HEK293T (cell line): ENCODE data around the gene KLHDC10.
"Not testable (repeated sequence)": the region's sequence is repeated elsewhere in the genome, so short reads cannot be mapped to it uniquely, and the experiment has no call there.

Experiments
- CTCF ChIA-PET: fragments of 350-600 bp; formaldehyde crosslinking; extraction: SDS; loops from one replicate; lab custom pipeline; 2021; ENCODE audit warnings: antibody characterized with exemption, inconsistent platforms; lab: Yijun Ruan, JAX
- POLR2A ChIA-PET: fragments of 350-600 bp; formaldehyde crosslinking; extraction: SDS; loops from one replicate; lab custom pipeline; 2020; ENCODE audit warnings: antibody characterized with exemption, inconsistent platforms; lab: Yijun Ruan, JAX
- DNase-seq: peaks from one replicate; pipeline ENCODE4 v3.0.0; 2012; ENCODE audit warnings: mixed read lengths; ENCODE audit errors: extremely low spot score
- ARNT ChIP-seq: fragments of 450-650 bp; IDR thresholded peaks from 2 replicates; pipeline ENCODE4 v1.6.1; 2017; ENCODE audit warnings: mild to moderate bottlenecking
- BHLHE40 ChIP-seq: fragments of 450-650 bp; IDR thresholded peaks from 2 replicates; pipeline ENCODE4 v1.6.1; 2016; ENCODE audit warnings: mild to moderate bottlenecking, moderate library complexity, borderline replicate concordance
- CTBP1 ChIP-seq: fragments of 450-650 bp; IDR thresholded peaks from 2 replicates; pipeline ENCODE4 v1.6.1; 2016; ENCODE audit warnings: borderline replicate concordance
- ELF4 ChIP-seq: fragments of 450-650 bp; IDR thresholded peaks from 2 replicates; pipeline ENCODE4 v1.6.1; 2017; ENCODE audit warnings: antibody characterized with exemption
- FOXA1 ChIP-seq: fragments of 450-650 bp; IDR thresholded peaks from 2 replicates; pipeline ENCODE4 v1.6.1; 2016; ENCODE audit warnings: mild to moderate bottlenecking
- FOXK2 ChIP-seq: fragments of 450-650 bp; IDR thresholded peaks from 2 replicates; pipeline ENCODE4 v1.6.1; 2016; ENCODE audit warnings: mild to moderate bottlenecking
- FOXM1 ChIP-seq: fragments of 450-650 bp; IDR thresholded peaks from 2 replicates; pipeline ENCODE4 v1.6.1; 2017; ENCODE audit warnings: mild to moderate bottlenecking, borderline replicate concordance
- HDGF ChIP-seq: fragments of 450-650 bp; IDR thresholded peaks from 2 replicates; pipeline ENCODE4 v1.6.1; 2017; ENCODE audit warnings: antibody characterized with exemption, borderline replicate concordance
- L3MBTL2 ChIP-seq: fragments of 450-650 bp; conservative IDR thresholded peaks from 2 replicates; pipeline ENCODE4 v1.6.1; 2016; ENCODE audit warnings: mild to moderate bottlenecking
- LEF1 ChIP-seq: fragments of 450-650 bp; IDR thresholded peaks from 2 replicates; pipeline ENCODE4 v1.6.1; 2017; ENCODE audit warnings: mild to moderate bottlenecking, borderline replicate concordance
- NFRKB ChIP-seq: fragments of 450-650 bp; IDR thresholded peaks from 2 replicates; pipeline ENCODE4 v1.6.1; 2016; ENCODE audit warnings: mild to moderate bottlenecking, moderate library complexity
- PKNOX1 ChIP-seq: fragments of 450-650 bp; IDR thresholded peaks from 2 replicates; pipeline ENCODE4 v1.6.1; 2016
- SP1 ChIP-seq: fragments of 450-650 bp; IDR thresholded peaks from 2 replicates; pipeline ENCODE4 v1.6.1; 2017
- SUZ12 ChIP-seq: fragments of 450-650 bp; IDR thresholded peaks from 2 replicates; pipeline ENCODE4 v1.6.1; 2016; ENCODE audit warnings: mild to moderate bottlenecking
- TARDBP ChIP-seq: fragments of 450-650 bp; IDR thresholded peaks from 2 replicates; pipeline ENCODE4 v1.6.1; 2016
- ZNF384 ChIP-seq: fragments of 450-650 bp; IDR thresholded peaks from 2 replicates; pipeline ENCODE4 v1.6.1; 2016

KLHDC10 gene

GRCh38 chr7:130143986-130144311, 73.6 kb downstream of the KLHDC10 start:
- TF ChIP-seq FOXM1, result no peak
- no peak for TF ChIP-seq FOXA1
- TF ChIP-seq PKNOX1, result no peak
- no peak for TF ChIP-seq LEF1
- TF ChIP-seq ZNF384, result no peak
- TF ChIP-seq TARDBP, result no peak
- no peak for TF ChIP-seq NFRKB
- no peak for TF ChIP-seq BHLHE40
- TF ChIP-seq HDGF, result no peak
- TF ChIP-seq ELF4, result no peak
- no peak for TF ChIP-seq FOXK2
- no peak for TF ChIP-seq SUZ12
- ChIA-PET CTCF (interaction anchor here (0.7 kb wide), 1 partner anchor 8 kb away, joined by 3 read pairs; no protein-coding TSS in a partner anchor), POLR2A (interaction anchor here (0.9 kb wide), 1 partner anchor 74 kb away, joined by 3 read pairs; the partner anchor contains the start of gene KLHDC10)
- DNase-seq, result no peak

- DNase-seq, result no peak
- ChIA-PET POLR2A (interaction anchor here (0.9 kb wide), 1 partner anchor 74 kb away, joined by 3 read pairs; the partner anchor contains the start of gene KLHDC10), CTCF (interaction anchor here (0.7 kb wide), 1 partner anchor 8 kb away, joined by 3 read pairs; no protein-coding TSS in a partner anchor)
- no peak for TF ChIP-seq FOXK2
- no peak for TF ChIP-seq FOXM1
- TF ChIP-seq BHLHE40, result no peak
- no peak for TF ChIP-seq SUZ12
- no peak for TF ChIP-seq TARDBP
- TF ChIP-seq PKNOX1, result no peak
- no peak for TF ChIP-seq SP1
- no peak for TF ChIP-seq ZNF384
- no peak for TF ChIP-seq L3MBTL2
- TF ChIP-seq CTBP1, result no peak
- TF ChIP-seq ARNT, result no peak
- no peak for TF ChIP-seq NFRKB
- TF ChIP-seq FOXA1, result no peak
- TF ChIP-seq HDGF, result no peak
- TF ChIP-seq LEF1, result no peak
- TF ChIP-seq ELF4, result no peak
These were observed 74.2 kb downstream of the KLHDC10 start for GRCh38 chr7:130144312-130145171.

GRCh38 chr7:130145424-130146100, 75.2 kb downstream of the KLHDC10 start:
- DNase-seq, result no peak
- ChIA-PET POLR2A (no interaction called here), CTCF (no interaction called here)
- TF ChIP-seq FOXA1, result no peak
- TF ChIP-seq SP1, result no peak
- no peak for TF ChIP-seq ELF4
- no peak for TF ChIP-seq NFRKB
- no peak for TF ChIP-seq L3MBTL2
- no peak for TF ChIP-seq ZNF384
- no peak for TF ChIP-seq ARNT
- no peak for TF ChIP-seq FOXK2
- no peak for TF ChIP-seq PKNOX1
- TF ChIP-seq HDGF, result no peak
- TF ChIP-seq BHLHE40, result no peak
- no peak for TF ChIP-seq SUZ12
- no peak for TF ChIP-seq CTBP1
- TF ChIP-seq FOXM1, result no peak
- no peak for TF ChIP-seq LEF1
- no peak for TF ChIP-seq TARDBP

- DNase-seq, POLR2A ChIA-PET, CTCF ChIA-PET: not testable (repeated sequence)
These were observed 75.8 kb downstream of the KLHDC10 start for GRCh38 chr7:130146142-130146541.

- no peak for TF ChIP-seq SP1
- TF ChIP-seq PKNOX1, result no peak
- TF ChIP-seq SUZ12, result no peak
- TF ChIP-seq L3MBTL2, result no peak
- TF ChIP-seq FOXA1, result no peak
- TF ChIP-seq LEF1, result no peak
- no peak for TF ChIP-seq NFRKB
- no peak for TF ChIP-seq TARDBP
- TF ChIP-seq FOXK2, result no peak
- no peak for TF ChIP-seq CTBP1
- TF ChIP-seq HDGF, result no peak
- no peak for TF ChIP-seq ARNT
- TF ChIP-seq ELF4, result no peak
- TF ChIP-seq ZNF384, result no peak
- no peak for TF ChIP-seq FOXM1
- TF ChIP-seq BHLHE40, result no peak
- ChIA-PET CTCF (no interaction called here), POLR2A (no interaction called here)
- DNase-seq, result no peak
These were observed 76.5 kb downstream of the KLHDC10 start for GRCh38 chr7:130146693-130147405.
